Jurkat, Clone E6-1 (cell line): ENCODE results near the gene SPDYE5.

Experiments
- DNase-seq: peaks from one replicate; pipeline ENCODE4 v3.0.0-alpha.2; 2011; ENCODE audit warnings: low read depth, low spot score
- H3K4me3 ChIP-seq: 2 replicates; pipeline ENCODE4 v1.5.1; 2011; ENCODE audit warnings: mild to moderate bottlenecking, low read length, control low read depth, moderate library complexity

The SPDYE5 gene

GRCh38 chr7:75534727-75535307, 42.7 kb downstream of the SPDYE5 start:
- no peak overlapping the region for H3K4me3 ChIP-seq
- no peak for DNase-seq

GRCh38 chr7:75536491-75536890, 44.4 kb downstream of the SPDYE5 start:
- H3K4me3 ChIP-seq: no peak overlapping the region
- DNase-seq: no peak

GRCh38 chr7:75536940-75537538, 44.9 kb downstream of the SPDYE5 start:
- H3K4me3 ChIP-seq: no peak overlapping the region
- DNase-seq: no peak

GRCh38 chr7:75537731-75538130, 45.6 kb downstream of the SPDYE5 start:
- no peak overlapping the region for H3K4me3 ChIP-seq
- DNase-seq: no peak

GRCh38 chr7:75546237-75547015, 54.3 kb downstream of the SPDYE5 start:
- no peak for DNase-seq
- no peak overlapping the region for H3K4me3 ChIP-seq
